SU-DHL-6 (cell line): Measurements from ENCODE around the gene ARMC3.
"Not testable (repeated sequence)": the region's sequence is repeated elsewhere in the genome, so short reads cannot be mapped to it uniquely, and the experiment has no call there.

Experiments
- H2AFZ ChIP-seq: fragments of 200-600 bp; sonication (generic); 2 replicates; pipeline ENCODE4 v1.6.1; 2014; ENCODE audit warnings: low read depth, mild to moderate bottlenecking, moderate library complexity, mixed read lengths, antibody characterized with exemption, low read length; ENCODE audit not compliant: severe bottlenecking
- H3F3A ChIP-seq: fragments of 200-600 bp; shearing (Covaris generic); 2 replicates; pipeline ENCODE4 v1.6.0; 2016; ENCODE audit warnings: antibody characterized with exemption, mild to moderate bottlenecking; ENCODE audit not compliant: insufficient read depth
- H3K27ac ChIP-seq: fragments of 200-600 bp; sonication (generic); 2 replicates; pipeline ENCODE4 v1.5.1; 2016; ENCODE audit warnings: low read depth, mild to moderate bottlenecking, low read length, moderate library complexity, mixed read lengths
- H3K27me3 ChIP-seq: fragments of 200-600 bp; sonication (generic), shearing (Covaris generic); 2 replicates; pipeline ENCODE4 v1.6.0; 2014; ENCODE audit warnings: mild to moderate bottlenecking, low read length
- H3K36me3 ChIP-seq: fragments of 200-600 bp; sonication (generic); 2 replicates; pipeline ENCODE4 v1.6.1; 2014; ENCODE audit warnings: mild to moderate bottlenecking, low read length, mixed read lengths
- H3K4me2 ChIP-seq: fragments of 300-600, 200-600 bp; shearing (Covaris generic), sonication (generic); 2 replicates; pipeline ENCODE4 v1.6.0; 2014; ENCODE audit warnings: low read length, low read depth, mild to moderate bottlenecking; ENCODE audit not compliant: poor library complexity, severe bottlenecking
- H3K4me3 ChIP-seq: fragments of 200-600 bp; sonication (generic); 2 replicates; pipeline ENCODE4 v1.5.1; 2014; ENCODE audit warnings: antibody characterized with exemption, low read length, mild to moderate bottlenecking, mixed read lengths; ENCODE audit not compliant: insufficient read depth, poor library complexity, severe bottlenecking
- H3K79me2 ChIP-seq: fragments of 200-600 bp; sonication (generic); 2 replicates; pipeline ENCODE4 v1.6.1; 2014; ENCODE audit warnings: mild to moderate bottlenecking, low read length, moderate library complexity; ENCODE audit not compliant: insufficient read depth
- H3K9ac ChIP-seq: fragments of 200-600 bp; sonication (generic); 2 replicates; pipeline ENCODE4 v1.7.0; 2014; ENCODE audit warnings: mild to moderate bottlenecking, low read length
- H3K9me2 ChIP-seq: fragments of 200-600 bp; sonication (generic); replicated peaks from 2 replicates; pipeline ENCODE4 v1.6.1; 2014; ENCODE audit warnings: low read length; ENCODE audit not compliant: insufficient read depth
- H3K9me3 ChIP-seq: fragments of 200-600 bp; sonication (generic); 2 replicates; pipeline ENCODE4 v1.6.1; 2014; ENCODE audit warnings: low read length, mixed read lengths; ENCODE audit not compliant: insufficient read depth
- H4K20me1 ChIP-seq: fragments of 200-600 bp; sonication (generic); 2 replicates; pipeline ENCODE4 v1.6.1; 2014; ENCODE audit warnings: low read depth, mild to moderate bottlenecking, antibody characterized with exemption, low read length, moderate library complexity, mixed read lengths
- EZH2phosphoT487 ChIP-seq: fragments of 200-600 bp; sonication (generic), shearing (Covaris generic); conservative IDR thresholded peaks from 2 replicates; pipeline ENCODE4 v1.6.1; 2018; ENCODE audit warnings: mild to moderate bottlenecking, antibody characterized with exemption, low read length, moderate library complexity, mixed read lengths
- TF ChIP-seq, protein P1 (sequence below): fragments of 200-600 bp; sonication (generic); IDR thresholded peaks from one replicate; pipeline ENCODE4 v1.5.1; 2017; ENCODE audit warnings: antibody characterized with exemption, mild to moderate bottlenecking, low read length, moderate library complexity; ENCODE audit not compliant: insufficient read depth, poor library complexity, severe bottlenecking

Gene ARMC3

DNA sequence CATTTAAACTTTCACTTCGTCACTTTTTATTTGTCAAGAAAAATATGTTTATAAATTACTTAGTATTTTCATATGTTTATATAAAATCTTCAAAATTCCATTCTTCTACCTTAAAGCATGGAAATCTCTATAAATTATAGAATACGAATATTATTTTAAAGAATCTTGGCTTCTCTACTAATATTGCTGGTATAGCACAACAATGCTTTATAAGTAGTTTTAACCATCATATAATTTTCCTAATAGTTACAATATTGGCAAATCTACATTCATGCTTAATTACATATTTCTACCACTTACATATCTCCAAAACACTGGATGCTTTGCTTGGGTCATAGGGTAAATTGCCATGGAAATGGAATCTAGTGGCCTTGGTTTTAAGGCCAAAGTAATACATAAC is 21.1 kb upstream of the ARMC3 start:
- H2AFZ ChIP-seq = no peak overlapping the region
- peaks cover 9% of the 10 kb centered on the region; the same call in 1 of the 2 replicates for H3K9me3 ChIP-seq
- no peaks in the 10 kb centered on the region for H3K27me3 ChIP-seq
- TF ChIP-seq, protein P1, sequence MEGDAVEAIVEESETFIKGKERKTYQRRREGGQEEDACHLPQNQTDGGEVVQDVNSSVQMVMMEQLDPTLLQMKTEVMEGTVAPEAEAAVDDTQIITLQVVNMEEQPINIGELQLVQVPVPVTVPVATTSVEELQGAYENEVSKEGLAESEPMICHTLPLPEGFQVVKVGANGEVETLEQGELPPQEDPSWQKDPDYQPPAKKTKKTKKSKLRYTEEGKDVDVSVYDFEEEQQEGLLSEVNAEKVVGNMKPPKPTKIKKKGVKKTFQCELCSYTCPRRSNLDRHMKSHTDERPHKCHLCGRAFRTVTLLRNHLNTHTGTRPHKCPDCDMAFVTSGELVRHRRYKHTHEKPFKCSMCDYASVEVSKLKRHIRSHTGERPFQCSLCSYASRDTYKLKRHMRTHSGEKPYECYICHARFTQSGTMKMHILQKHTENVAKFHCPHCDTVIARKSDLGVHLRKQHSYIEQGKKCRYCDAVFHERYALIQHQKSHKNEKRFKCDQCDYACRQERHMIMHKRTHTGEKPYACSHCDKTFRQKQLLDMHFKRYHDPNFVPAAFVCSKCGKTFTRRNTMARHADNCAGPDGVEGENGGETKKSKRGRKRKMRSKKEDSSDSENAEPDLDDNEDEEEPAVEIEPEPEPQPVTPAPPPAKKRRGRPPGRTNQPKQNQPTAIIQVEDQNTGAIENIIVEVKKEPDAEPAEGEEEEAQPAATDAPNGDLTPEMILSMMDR = no peak
- no peak for TF ChIP-seq EZH2phosphoT487
- no peaks in the 10 kb centered on the region for H3F3A ChIP-seq
- H3K9ac ChIP-seq = no peak overlapping the region
- no peaks in the 10 kb centered on the region for H3K79me2 ChIP-seq
- H3K4me3 ChIP-seq = no peak overlapping the region
- no peak overlapping the region for H3K4me2 ChIP-seq
- no peak overlapping the region for H3K27ac ChIP-seq
- H3K36me3 ChIP-seq = no peaks in the 10 kb centered on the region
- no peaks in the 10 kb centered on the region for H4K20me1 ChIP-seq
- no peaks in the 10 kb centered on the region for H3K9me2 ChIP-seq

DNA sequence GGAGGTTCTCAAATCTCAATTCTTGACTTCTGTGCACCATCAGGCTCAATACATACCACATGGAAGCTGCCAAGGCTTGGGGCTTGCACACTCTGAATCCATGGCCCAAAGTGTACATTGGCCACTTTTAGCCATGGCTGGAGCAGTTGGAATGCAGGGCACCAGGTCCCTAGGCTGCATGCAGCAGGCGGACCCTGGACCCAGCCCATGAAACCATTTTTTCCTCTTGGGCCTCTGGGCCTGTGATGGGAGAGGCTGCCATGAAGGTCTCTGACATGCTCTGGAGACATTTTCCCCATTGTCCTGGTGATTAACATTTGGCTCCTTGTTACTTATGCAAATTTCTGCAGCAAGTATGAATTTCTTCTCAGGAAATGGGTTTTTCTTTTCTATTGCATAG is 19.0 kb upstream of the ARMC3 start:
- Histone ChIP-seq H3K36me3 (no peaks in the 10 kb centered on the region), H3K9me3 (peaks cover 9% of the 10 kb centered on the region; the same call in 1 of the 2 replicates)
- TF ChIP-seq EZH2phosphoT487 = no peak
- TF ChIP-seq, protein P1 = no peak

DNA sequence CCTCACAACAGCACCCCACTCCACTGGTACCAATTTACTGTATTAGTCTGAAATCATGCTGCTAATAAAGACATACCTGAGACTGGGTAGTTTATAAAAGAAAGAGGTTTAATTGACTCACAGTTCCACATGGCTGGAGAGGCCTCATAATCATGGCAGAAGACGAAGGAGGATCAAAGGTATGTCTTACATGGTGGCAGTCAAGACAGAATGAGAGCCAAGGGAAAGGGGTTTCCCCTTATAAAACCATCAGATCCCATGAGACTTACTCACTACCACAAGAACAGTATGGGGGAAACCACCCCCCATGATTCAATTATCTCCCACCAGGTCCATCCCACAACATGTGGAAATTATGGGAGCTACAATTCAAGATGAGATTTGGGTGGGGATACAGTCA is 18.2 kb upstream of the ARMC3 start:
- H3F3A ChIP-seq, H3K36me3 ChIP-seq, H3K9ac ChIP-seq, H3K9me3 ChIP-seq, H2AFZ ChIP-seq, H3K4me3 ChIP-seq, H3K79me2 ChIP-seq, H3K4me2 ChIP-seq, H3K27me3 ChIP-seq, H4K20me1 ChIP-seq, H3K27ac ChIP-seq, H3K9me2 ChIP-seq: not testable (repeated sequence)

More for the DNA sequence above, 19.0 kb upstream of the ARMC3 start:
- no peak overlapping the region for H3K9ac ChIP-seq
- no peak overlapping the region for H3K4me3 ChIP-seq
- H3F3A ChIP-seq = no peaks in the 10 kb centered on the region
- no peaks in the 10 kb centered on the region for H3K9me2 ChIP-seq
- H3K79me2 ChIP-seq = no peaks in the 10 kb centered on the region
- H2AFZ ChIP-seq = no peak overlapping the region
- no peak overlapping the region for H3K27ac ChIP-seq
- H3K4me2 ChIP-seq = no peak overlapping the region
- H3K27me3 ChIP-seq = no peaks in the 10 kb centered on the region
- H4K20me1 ChIP-seq = no peaks in the 10 kb centered on the region

DNA sequence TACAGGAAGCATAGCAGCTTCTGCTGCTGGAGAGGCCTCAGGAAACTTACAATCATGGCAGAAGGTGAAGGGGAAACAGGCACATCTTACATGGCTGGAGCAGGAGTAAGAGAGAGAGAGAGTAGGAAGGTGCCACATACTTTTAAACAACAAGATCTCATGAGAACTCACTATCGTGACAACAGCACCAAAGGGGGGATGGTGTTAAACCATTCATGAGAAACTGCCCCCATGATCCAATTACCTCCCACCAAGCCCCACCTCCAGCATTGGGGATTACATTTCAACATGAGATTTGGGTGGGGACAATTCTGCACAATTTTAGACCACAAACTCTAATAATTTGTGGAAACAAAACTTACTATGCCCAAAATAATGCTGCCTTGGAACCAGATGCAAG is 16.8 kb upstream of the ARMC3 start:
- Histone ChIP-seq H4K20me1 (no peaks in the 10 kb centered on the region), H3K9ac (no peak overlapping the region), H3K4me3 (no peak overlapping the region), H3K27ac (no peak overlapping the region), H3F3A (no peaks in the 10 kb centered on the region), H3K27me3 (no peaks in the 10 kb centered on the region), H3K79me2 (no peaks in the 10 kb centered on the region), H3K36me3 (no peaks in the 10 kb centered on the region), H2AFZ (no peak overlapping the region), H3K9me2 (no peaks in the 10 kb centered on the region), H3K4me2 (no peak overlapping the region), H3K9me3 (peaks cover 9% of the 10 kb centered on the region; the same call in 1 of the 2 replicates)
- no peak for TF ChIP-seq EZH2phosphoT487
- TF ChIP-seq, protein P1 = no peak
